ENCODE data around the gene DNAH8.
A peak's percentile ranks its signal among the peaks of the same experiment; 100 is the strongest.

The DNAH8 gene

DNA sequence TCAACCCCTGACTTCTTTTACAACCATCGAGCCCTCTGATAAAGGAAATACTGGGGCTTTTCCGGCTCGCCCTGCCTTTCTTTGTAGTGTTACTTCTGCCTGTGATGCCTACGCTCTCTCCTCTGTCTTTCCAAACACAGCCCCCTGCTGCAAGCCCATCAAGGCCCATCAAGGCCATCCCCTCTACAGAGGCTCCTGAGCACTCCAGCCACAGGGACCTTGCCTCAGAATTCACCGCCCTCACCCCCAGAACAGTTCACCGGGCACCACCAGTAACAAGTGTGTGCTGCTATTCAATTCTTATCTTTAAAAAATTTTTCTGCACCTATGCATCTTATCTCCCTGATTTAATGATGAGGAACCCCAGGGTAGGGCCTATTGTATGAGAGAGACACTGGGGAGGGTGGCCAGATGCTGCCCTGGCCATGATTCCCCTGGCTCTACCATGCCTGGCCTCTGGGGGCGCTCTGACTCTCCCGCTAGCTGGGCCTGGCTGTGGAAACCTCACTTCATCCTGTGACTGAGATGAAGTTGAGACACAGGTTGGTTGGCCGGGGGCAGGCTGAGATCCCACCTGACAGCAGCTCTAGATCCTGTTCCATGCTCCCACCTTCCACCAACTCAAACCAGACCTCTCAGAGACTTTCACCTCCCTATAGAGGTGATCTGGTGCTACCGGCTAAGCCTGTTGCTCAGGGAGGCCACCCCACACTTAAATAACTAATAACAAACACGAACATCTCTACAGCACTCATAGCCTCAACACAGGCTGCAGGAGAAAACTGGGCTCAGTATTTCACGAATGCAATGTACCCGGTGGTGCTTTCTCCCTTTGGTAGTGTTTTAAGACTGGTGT lies 314.3 kb downstream of the DNAH8 start:
- peak; percentile 37 for DNase-seq

DNA sequence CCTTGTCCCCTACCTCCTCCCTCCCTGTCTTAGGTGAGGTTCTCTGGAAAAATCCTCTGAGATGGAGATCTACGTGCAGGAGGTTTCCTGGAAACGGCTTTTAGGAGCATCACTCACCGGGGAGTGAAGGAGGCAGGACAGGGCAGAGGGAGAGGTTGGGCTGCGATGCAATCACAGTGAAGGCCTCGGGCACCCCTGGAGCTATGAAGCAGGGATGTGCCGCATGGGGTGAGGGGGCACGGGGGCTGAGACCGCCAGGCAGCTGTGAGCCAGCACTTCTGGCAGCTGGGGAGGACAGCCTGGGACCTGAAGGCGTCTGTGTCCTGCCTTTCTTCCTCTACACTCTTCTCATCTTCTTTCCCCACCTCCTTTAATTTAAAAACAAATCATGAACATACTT lies 320.6 kb downstream of the DNAH8 start:
- no peak for DNase-seq

GRCh38 chr6:39037082-39037508 lies 322.0 kb downstream of the DNAH8 start:
- DNase-seq = peak; percentile 87

DNA sequence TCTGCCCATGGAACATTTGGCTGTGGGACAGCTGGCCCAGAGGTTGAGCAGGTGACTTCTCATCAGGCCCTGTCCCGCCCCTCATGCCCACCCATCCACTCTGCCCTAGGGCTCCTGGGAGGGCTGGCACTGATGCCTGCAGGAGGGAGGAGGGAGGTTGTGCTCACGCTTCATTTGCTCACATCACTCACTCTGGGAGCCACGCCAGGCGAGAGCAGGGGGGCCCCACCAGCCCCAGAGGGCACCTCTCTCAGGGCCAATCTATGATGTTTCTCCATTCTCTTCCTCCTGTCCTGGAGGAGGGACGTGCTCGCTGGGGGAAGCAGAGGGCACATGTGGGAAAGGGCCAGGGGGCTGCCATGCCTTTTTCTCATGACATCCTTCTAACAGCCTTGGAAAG lies 322.6 kb downstream of the DNAH8 start:
- peak; percentile 6 for DNase-seq

GRCh38 chr6:39040080-39040673 lies 325.1 kb downstream of the DNAH8 start:
- DNase-seq = no peak

GRCh38 chr6:39041072-39041471 lies 326.0 kb downstream of the DNAH8 start:
- no peak for DNase-seq

- DNase-seq = no peak
These were observed 328.7 kb downstream of the DNAH8 start for GRCh38 chr6:39043776-39044175.

DNA sequence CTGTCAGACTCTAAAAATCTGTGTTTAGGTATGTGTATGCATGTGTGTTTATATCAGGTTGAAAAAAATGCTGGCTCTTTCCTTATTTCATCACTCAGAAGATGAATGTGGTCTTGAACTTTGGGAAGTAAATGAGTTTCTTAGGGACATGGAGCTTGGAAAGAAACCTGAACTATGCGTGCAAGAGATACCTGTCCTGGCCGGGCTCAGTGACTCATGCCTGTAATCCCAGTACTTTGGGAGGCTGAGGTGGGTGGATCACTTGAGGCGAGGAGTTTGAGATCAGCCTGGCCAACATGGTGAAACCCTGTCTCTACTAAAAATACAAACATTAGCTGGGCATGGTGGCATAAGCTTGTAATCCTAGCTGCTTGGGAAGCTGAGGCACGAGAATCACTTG lies 329.1 kb downstream of the DNAH8 start:
- no peak for DNase-seq

GRCh38 chr6:39047434-39048327 lies 332.6 kb downstream of the DNAH8 start:
- no peak for DNase-seq

DNA sequence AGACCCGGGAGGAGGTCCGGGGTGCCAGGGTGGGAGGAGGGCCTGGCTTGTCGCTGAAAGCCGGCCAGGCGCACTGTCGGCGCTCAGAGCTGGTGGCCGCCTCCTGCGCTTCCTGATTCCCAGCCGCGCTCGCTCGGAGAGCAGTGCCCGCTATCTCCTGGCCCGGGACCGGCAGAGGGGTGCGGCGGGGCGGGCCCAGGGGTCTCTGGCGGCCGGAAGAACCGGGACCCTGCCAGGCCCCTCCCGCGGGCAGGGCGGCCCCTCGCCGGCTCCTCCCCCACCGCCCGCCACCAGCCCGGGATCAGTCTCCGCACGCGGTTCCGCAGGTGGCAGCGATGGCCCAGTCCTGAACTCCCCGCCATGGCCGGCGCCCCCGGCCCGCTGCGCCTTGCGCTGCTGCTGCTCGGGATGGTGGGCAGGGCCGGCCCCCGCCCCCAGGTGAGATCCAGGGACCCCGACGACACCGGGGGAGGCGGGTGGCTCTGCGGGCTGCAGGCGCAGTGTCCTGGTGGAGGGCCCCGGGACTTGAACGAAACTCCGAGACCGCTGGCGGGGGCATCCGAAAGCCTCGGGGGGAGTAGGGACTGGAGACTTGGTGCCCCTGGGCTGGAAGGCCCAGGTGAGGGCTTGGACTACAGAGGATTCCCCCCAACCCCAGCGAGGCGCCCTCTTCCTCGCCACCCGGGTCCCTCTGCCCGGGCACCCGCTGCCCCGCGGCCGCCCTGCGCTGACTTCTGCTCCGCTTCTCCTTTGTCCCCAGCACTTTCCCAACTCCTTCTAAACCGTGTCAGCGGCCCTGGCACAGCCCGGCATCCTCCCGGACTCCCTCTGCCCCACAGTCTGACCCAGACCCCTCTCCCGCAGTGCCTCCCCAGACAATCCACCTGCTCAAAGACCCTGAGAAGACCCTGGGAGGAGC lies 333.6 kb downstream of the DNAH8 start, which contains the start of gene GLP1R:
GLP1R (plus strand) TSS at position 301 of the 919 bp plus-strand sequence; CDS start at position 361, 60 bp downstream.
- no peak for DNase-seq

- no peak for DNase-seq
These were observed 334.6 kb downstream of the DNAH8 start for GRCh38 chr6:39049575-39050283.

DNA sequence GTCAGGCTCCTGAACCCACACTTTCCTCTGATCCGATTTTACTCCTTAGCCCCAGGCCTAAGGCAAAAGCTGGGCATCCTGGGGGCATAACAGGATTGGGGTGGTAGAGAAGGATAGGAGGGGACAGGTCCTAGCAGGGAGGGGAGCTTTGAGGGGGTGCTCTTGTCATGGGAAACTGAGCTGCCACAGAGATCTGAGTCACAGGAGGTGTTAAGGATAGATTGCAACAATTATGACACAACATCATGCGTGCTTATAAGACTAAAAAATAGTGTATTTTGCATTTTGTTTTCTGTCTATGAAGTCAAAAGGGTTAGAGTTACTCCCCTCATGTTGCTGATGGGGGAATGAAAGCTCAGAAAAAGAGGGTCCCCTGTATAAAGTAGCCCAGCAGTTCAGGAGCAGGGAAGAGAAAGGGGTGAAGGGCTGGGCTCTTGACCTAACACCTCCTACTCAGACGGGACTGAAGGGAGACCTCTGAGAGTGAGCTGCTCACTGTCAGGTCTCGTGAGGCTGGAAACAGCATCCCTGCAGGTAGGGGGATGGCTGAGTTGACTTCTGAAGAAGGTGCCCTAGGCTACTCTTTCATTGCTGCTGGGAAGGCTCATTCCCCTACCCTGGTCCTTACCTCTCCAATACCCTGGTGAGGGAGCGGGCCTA lies 335.5 kb downstream of the DNAH8 start:
- DNase-seq = no peak

GRCh38 chr6:39051399-39052122 lies 336.4 kb downstream of the DNAH8 start:
- no peak for DNase-seq

DNA sequence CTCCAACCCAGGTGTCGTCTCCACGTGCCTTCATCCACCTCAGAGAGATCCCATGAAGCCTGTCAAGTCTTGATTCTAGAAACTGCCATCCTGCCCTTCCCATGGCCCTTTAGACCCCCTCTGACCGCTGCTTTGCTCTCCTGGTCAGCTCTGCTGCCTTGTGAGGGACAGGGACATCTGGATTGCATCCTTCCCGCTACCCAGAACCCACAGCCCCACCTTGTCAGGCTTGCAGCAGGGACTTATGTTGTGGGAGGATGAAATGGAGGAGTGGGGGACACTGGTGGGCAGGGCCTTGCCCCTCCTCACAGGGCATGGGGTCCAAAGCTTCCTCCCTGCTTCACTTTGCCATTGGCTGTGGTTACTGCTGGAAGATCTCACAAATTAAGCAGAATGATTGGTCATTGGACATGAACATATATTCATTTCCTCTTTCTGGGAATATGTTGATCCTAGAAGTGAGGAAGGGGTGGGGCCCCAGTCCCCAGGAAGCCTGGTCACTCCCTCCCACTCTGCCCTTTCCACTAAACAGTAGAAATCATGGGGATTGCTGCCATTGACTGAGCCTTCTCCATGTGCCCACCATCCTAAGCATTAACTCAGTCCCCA lies 338.0 kb downstream of the DNAH8 start:
- DNase-seq = no peak

GRCh38 chr6:39053854-39054576 lies 338.9 kb downstream of the DNAH8 start:
- DNase-seq = no peak

DNA sequence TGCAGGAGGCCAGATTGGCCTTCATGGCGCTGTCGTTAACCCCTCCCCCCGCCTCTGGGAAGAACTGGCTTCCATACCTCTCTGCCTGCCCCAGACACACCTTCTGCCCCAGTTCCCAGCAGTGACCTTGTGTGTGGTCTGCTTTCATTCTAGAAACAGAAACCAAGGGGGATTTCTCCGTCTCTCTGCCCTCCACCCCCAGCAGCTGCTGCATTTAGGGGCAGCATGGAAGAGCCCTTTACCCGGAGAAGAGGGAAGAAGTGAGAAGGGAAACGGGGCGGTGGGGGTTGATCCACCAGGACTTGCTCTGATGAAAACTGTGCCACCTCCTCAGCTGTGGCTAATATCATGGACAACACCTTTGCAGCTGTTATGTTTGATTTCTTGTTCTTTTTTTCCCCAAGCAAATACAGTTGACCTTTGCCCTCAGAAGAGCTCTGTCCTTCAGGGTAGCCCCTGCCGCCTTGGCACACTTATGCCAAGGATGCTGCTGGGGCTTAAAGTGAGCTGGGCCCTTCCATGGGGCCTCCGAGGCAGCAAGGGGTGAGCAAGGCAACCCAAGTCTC lies 339.5 kb downstream of the DNAH8 start:
- no peak for DNase-seq

GRCh38 chr6:39055661-39056060 lies 340.6 kb downstream of the DNAH8 start:
- no peak for DNase-seq

GRCh38 chr6:39056191-39056590 lies 341.1 kb downstream of the DNAH8 start:
- DNase-seq = no peak

DNA sequence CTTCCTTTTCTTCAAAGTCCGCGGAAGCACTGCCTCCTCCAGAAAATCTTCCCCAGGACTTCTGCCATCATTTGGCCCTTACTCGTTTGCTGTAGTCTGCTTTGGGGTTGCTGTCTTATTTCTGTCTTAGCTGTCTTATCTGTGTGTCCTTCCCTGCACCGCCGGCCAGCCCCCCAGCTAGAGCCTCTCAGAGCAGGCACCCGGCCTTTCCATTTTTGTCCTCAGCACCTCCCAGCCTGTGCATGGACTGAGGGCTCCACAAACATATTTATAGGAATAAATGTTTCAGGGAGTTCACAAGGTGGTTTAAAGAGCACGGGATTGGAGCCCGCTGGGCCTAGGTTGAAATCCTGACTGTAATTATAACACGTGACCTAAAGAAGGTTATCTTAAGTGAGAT lies 341.6 kb downstream of the DNAH8 start:
- no peak for DNase-seq
